Muscle layer of duodenum (tissue), 2 donors: ENCODE data around the gene ABCC4.

Source experiments
- H3K27ac ChIP-seq: one replicate; pipeline ENCODE4 v1.7.0; 2013; ENCODE audit warnings: mild to moderate bottlenecking, low read length
- H3K27me3 ChIP-seq: one replicate; pipeline ENCODE4 v1.7.0; 2013; ENCODE audit warnings: low read depth, mild to moderate bottlenecking, control low read depth, low read length
- H3K36me3 ChIP-seq, 2 donors: one replicate each; pipeline ENCODE4 v1.7.0; 2013; ENCODE audit warnings: low read length in 2 of 2, control low read depth in 1 of 2, mild to moderate bottlenecking in 1 of 2; ENCODE audit not compliant: insufficient read depth in 2 of 2, control insufficient read depth in 1 of 2
- H3K4me1 ChIP-seq, 2 donors: one replicate each; pipeline ENCODE4 v1.7.0; 2013; ENCODE audit warnings: low read length in 2 of 2, mild to moderate bottlenecking in 2 of 2, control low read depth in 1 of 2, moderate library complexity in 1 of 2; ENCODE audit not compliant: insufficient read depth in 2 of 2, control insufficient read depth in 1 of 2
- H3K4me3 ChIP-seq, 2 donors: one replicate each; pipeline ENCODE4 v1.7.0; 2013; ENCODE audit warnings: low read length in 2 of 2, low read depth in 1 of 2, mild to moderate bottlenecking in 1 of 2
- H3K9me3 ChIP-seq, 2 donors: one replicate each; pipeline ENCODE4 v1.7.0; 2013; ENCODE audit warnings: low read length in 2 of 2, control low read depth in 1 of 2, mild to moderate bottlenecking in 1 of 2; ENCODE audit not compliant: control insufficient read depth in 1 of 2
- donor health status: healthy.

Gene ABCC4

GRCh38 chr13:95255072-95255732 is 46.0 kb downstream of the ABCC4 start:
- H3K27ac ChIP-seq: no peak overlapping the region
- no peaks in the 10 kb centered on the region for H3K27me3 ChIP-seq
- H3K4me1 ChIP-seq: peaks cover 0 to 4% of the 10 kb centered on the region in 2 donors
- no peaks in the 10 kb centered on the region for H3K9me3 ChIP-seq
- H3K36me3 ChIP-seq: no peaks in the 10 kb centered on the region
- no peak overlapping the region for H3K4me3 ChIP-seq

GRCh38 chr13:95254339-95254738 is 46.9 kb downstream of the ABCC4 start:
- Histone ChIP-seq H3K4me3 (no peak overlapping the region), H3K9me3 (no peaks in the 10 kb centered on the region), H3K4me1 (peaks cover 0 to 4% of the 10 kb centered on the region in 2 donors), H3K27ac (no peak overlapping the region), H3K36me3 (no peaks in the 10 kb centered on the region), H3K27me3 (no peaks in the 10 kb centered on the region)

- H3K9me3 ChIP-seq: no peaks in the 10 kb centered on the region
- H3K27ac ChIP-seq: no peak overlapping the region
- H3K4me3 ChIP-seq: no peak overlapping the region
- peaks cover 0 to 4% of the 10 kb centered on the region in 2 donors for H3K4me1 ChIP-seq
- H3K36me3 ChIP-seq: no peaks in the 10 kb centered on the region
- H3K27me3 ChIP-seq: no peaks in the 10 kb centered on the region
Measured at GRCh38 chr13:95253033-95253432, 48.2 kb downstream of the ABCC4 start.

- H3K9me3 ChIP-seq: no peaks in the 10 kb centered on the region
- no peak overlapping the region for H3K4me3 ChIP-seq
- no peaks in the 10 kb centered on the region for H3K36me3 ChIP-seq
- no peaks in the 10 kb centered on the region for H3K27me3 ChIP-seq
- H3K27ac ChIP-seq: no peak overlapping the region
- peaks cover 0 to 4% of the 10 kb centered on the region in 2 donors for H3K4me1 ChIP-seq
Measured at GRCh38 chr13:95251641-95252040, 49.6 kb downstream of the ABCC4 start.

GRCh38 chr13:95250961-95251360 is 50.3 kb downstream of the ABCC4 start:
- Histone ChIP-seq H3K4me3 (no peak overlapping the region), H3K9me3 (no peaks in the 10 kb centered on the region), H3K27ac (no peak overlapping the region), H3K27me3 (no peaks in the 10 kb centered on the region), H3K36me3 (no peaks in the 10 kb centered on the region), H3K4me1 (peaks cover 0 to 4% of the 10 kb centered on the region in 2 donors)

GRCh38 chr13:95248953-95249352 is 52.3 kb downstream of the ABCC4 start:
- H3K4me3 ChIP-seq: no peak overlapping the region
- no peak overlapping the region for H3K27ac ChIP-seq
- no peaks in the 10 kb centered on the region for H3K27me3 ChIP-seq
- H3K9me3 ChIP-seq: no peaks in the 10 kb centered on the region
- H3K36me3 ChIP-seq: no peaks in the 10 kb centered on the region
- H3K4me1 ChIP-seq: no peaks in the 10 kb centered on the region

GRCh38 chr13:95247852-95248251 is 53.4 kb downstream of the ABCC4 start:
- H3K9me3 ChIP-seq: no peaks in the 10 kb centered on the region
- no peak overlapping the region for H3K27ac ChIP-seq
- H3K27me3 ChIP-seq: no peaks in the 10 kb centered on the region
- no peak overlapping the region for H3K4me3 ChIP-seq
- H3K4me1 ChIP-seq: no peaks in the 10 kb centered on the region
- H3K36me3 ChIP-seq: no peaks in the 10 kb centered on the region

GRCh38 chr13:95247171-95247570 is 54.1 kb downstream of the ABCC4 start:
- Histone ChIP-seq H3K9me3 (no peaks in the 10 kb centered on the region), H3K4me3 (no peak overlapping the region), H3K27ac (no peak overlapping the region), H3K4me1 (no peaks in the 10 kb centered on the region), H3K27me3 (no peaks in the 10 kb centered on the region), H3K36me3 (no peaks in the 10 kb centered on the region)

- no peak overlapping the region for H3K27ac ChIP-seq
- H3K4me1 ChIP-seq: no peaks in the 10 kb centered on the region
Measured at GRCh38 chr13:95246292-95247082, 54.8 kb downstream of the ABCC4 start.

GRCh38 chr13:95245071-95245470 is 56.2 kb downstream of the ABCC4 start:
- no peak overlapping the region for H3K4me3 ChIP-seq
- H3K36me3 ChIP-seq: no peaks in the 10 kb centered on the region
- H3K9me3 ChIP-seq: no peaks in the 10 kb centered on the region
- H3K27ac ChIP-seq: no peak overlapping the region
- H3K27me3 ChIP-seq: no peaks in the 10 kb centered on the region
- H3K4me1 ChIP-seq: no peaks in the 10 kb centered on the region

More at GRCh38 chr13:95246292-95247082, 54.8 kb downstream of the ABCC4 start:
- Histone ChIP-seq H3K4me3 (no peak overlapping the region), H3K9me3 (no peaks in the 10 kb centered on the region), H3K36me3 (no peaks in the 10 kb centered on the region), H3K27me3 (no peaks in the 10 kb centered on the region)

GRCh38 chr13:95243207-95243606 is 58.0 kb downstream of the ABCC4 start:
- no peaks in the 10 kb centered on the region for H3K36me3 ChIP-seq
- H3K27me3 ChIP-seq: no peaks in the 10 kb centered on the region
- no peak overlapping the region for H3K27ac ChIP-seq
- peaks cover 0 to 3% of the 10 kb centered on the region in 2 donors for H3K4me1 ChIP-seq
- no peak overlapping the region for H3K4me3 ChIP-seq
- H3K9me3 ChIP-seq: no peaks in the 10 kb centered on the region
